Keratinocyte (primary cell): ENCODE data around the gene ISM1. TPM values are rescaled to one million over a fixed set of nuclear protein-coding genes. Genes with fewer than 3 reads are reported as not detected.

Experiments used
- DNase-seq: peaks from one replicate; pipeline ENCODE4 v3.0.0-alpha.2; 2011; ENCODE audit warnings: low read depth, missing footprints, low spot score
- FAIRE-seq: peaks from 2 replicates; lab custom pipeline; 2011; peaks lifted over from hg19 to GRCh38; lab: Jason Lieb, UNC
- H2AFZ ChIP-seq: 2 replicates; pipeline ENCODE4 v1.6.0; 2012; ENCODE audit warnings: low read length, control low read depth, inconsistent platforms; ENCODE audit not compliant: control insufficient read depth
- H3K27ac ChIP-seq: 2 replicates; pipeline ENCODE4 v1.5.1; 2011; ENCODE audit warnings: low read length; ENCODE audit not compliant: control insufficient read depth, insufficient read depth
- H3K27me3 ChIP-seq: 3 replicates; pipeline ENCODE4 v1.6.0; 2011; ENCODE audit warnings: low read length; ENCODE audit not compliant: control insufficient read depth, insufficient read depth; ENCODE audit errors: extremely low read depth
- H3K36me3 ChIP-seq, 2 experiments: 2 replicates in 1 of 2; 3 replicates in 1 of 2; pipeline ENCODE4 v1.5.1; 2011; ENCODE audit warnings: low read length in 2 of 2, mild to moderate bottlenecking in 1 of 2; ENCODE audit not compliant: control insufficient read depth in 2 of 2, insufficient read depth in 2 of 2; ENCODE audit errors: extremely low read depth in 1 of 2
- H3K4me1 ChIP-seq: 3 replicates; pipeline ENCODE4 v1.5.1; 2011; ENCODE audit warnings: low read length; ENCODE audit not compliant: control insufficient read depth, insufficient read depth; ENCODE audit errors: extremely low read depth
- H3K4me2 ChIP-seq: 3 replicates; pipeline ENCODE4 v1.6.0; 2011; ENCODE audit warnings: low read depth, low read length; ENCODE audit not compliant: control insufficient read depth, insufficient read depth; ENCODE audit errors: extremely low read depth
- H3K4me3 ChIP-seq, 3 experiments: fragments of 200-600 bp in 1 of 3; sonication (generic) in 1 of 3; 2 replicates in 2 of 3; 3 replicates in 1 of 3; pipeline ENCODE4 v1.5.1; 2011 to 2016; ENCODE audit warnings: low read length in 3 of 3, mild to moderate bottlenecking in 3 of 3, control low read depth in 2 of 3, inconsistent platforms in 1 of 3, low read depth in 1 of 3, mixed read lengths in 1 of 3, mixed run types in 1 of 3, moderate library complexity in 1 of 3; ENCODE audit not compliant: control insufficient read depth in 2 of 3, insufficient read depth in 2 of 3; ENCODE audit errors: extremely low read depth in 1 of 3
- H3K79me2 ChIP-seq: 2 replicates; pipeline ENCODE4 v1.6.0; 2012; ENCODE audit warnings: low read length; ENCODE audit not compliant: control insufficient read depth, insufficient read depth
- H3K9ac ChIP-seq: 3 replicates; pipeline ENCODE4 v1.6.0; 2011; ENCODE audit warnings: low read length; ENCODE audit not compliant: control insufficient read depth, insufficient read depth; ENCODE audit errors: extremely low read depth
- H3K9me1 ChIP-seq: 3 replicates; pipeline ENCODE4 v1.6.0; 2011; ENCODE audit warnings: low read length; ENCODE audit not compliant: control insufficient read depth, insufficient read depth; ENCODE audit errors: extremely low read depth
- H3K9me3 ChIP-seq: 2 replicates; pipeline ENCODE4 v1.5.1; 2012; ENCODE audit warnings: low read depth, low read length; ENCODE audit not compliant: control insufficient read depth
- H4K20me1 ChIP-seq: 3 replicates; pipeline ENCODE4 v1.6.0; 2011; ENCODE audit warnings: low read length; ENCODE audit not compliant: control insufficient read depth, insufficient read depth; ENCODE audit errors: extremely low read depth
- EZH2 ChIP-seq: IDR thresholded peaks from one replicate; pipeline ENCODE4 v1.6.1; 2012; ENCODE audit warnings: inconsistent platforms, mild to moderate bottlenecking, low read length, moderate library complexity
- dilution Hi-C: fragments of 300-500 bp; cut with MboI; formaldehyde crosslinking; loops from one replicate; pipeline ENCODE4 v1.7.0; 2020; ENCODE audit warnings: low sequenced_read_pairs; ENCODE audit not compliant: extremely low pct_ligation_motif_present
- polyA plus RNA-seq, 5 experiments: library from polyadenylated mRNA; depleted of rRNA in 3 of 5; stranded (reverse) in 3 of 5; stranded (forward) in 1 of 5; unstranded in 1 of 5; fragments of >200 nt; gene quantifications; 1 replicate in 1 of 5; 2 replicates in 3 of 5; 3 replicates in 1 of 5; pipeline versions ENCODE4 v1.2.1 to v1.2.3, GENCODE V29; 2011 to 2012; ENCODE audit warnings: missing spikeins in 2 of 5, low read depth in 1 of 5, low replicate concordance in 1 of 5
- TF ChIP-seq, protein P1 (sequence below), 3 experiments: IDR thresholded peaks in 1 of 3; conservative IDR thresholded peaks in 1 of 3; optimal IDR thresholded peaks in 1 of 3; 2 replicates in 2 of 3; 3 replicates in 1 of 3; pipeline versions ENCODE3 to v1.5.1; 2011; ENCODE audit warnings: low read length in 3 of 3, mild to moderate bottlenecking in 3 of 3, moderate library complexity in 2 of 3, control low read depth in 1 of 3, inconsistent platforms in 1 of 3; ENCODE audit not compliant: insufficient read depth in 2 of 3; ENCODE audit errors: extremely low read depth in 1 of 3

ISM1 gene
- polyA plus RNA-seq, 1 donor (not counting 4 experiments of a cell fraction or from before 2014, with no cell fraction given): 3.3 TPM

DNA sequence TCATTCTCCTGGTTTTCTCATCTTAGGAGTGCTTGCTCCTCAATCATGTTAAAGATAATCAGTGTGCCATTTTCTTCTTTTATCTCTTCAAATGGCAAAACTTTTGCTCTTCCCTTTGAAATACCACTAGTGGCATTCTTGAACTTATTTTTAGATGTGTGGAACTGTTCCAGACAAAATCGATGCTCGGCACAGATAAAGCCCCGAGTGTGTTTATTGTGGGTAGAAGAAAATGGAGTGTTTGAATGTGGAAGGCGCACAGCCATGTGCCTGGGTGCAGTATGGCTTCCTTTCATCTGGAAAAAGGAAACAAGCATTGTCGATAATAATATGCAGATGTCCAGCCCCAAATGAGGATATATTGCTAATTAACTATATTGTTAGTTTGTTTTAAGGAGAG is 42.4 kb downstream of the ISM1 start:
- FAIRE-seq (no peak), DNase-seq (no peak)
- Histone ChIP-seq H3K4me3 (no peak overlapping the region), H2AFZ (no peak overlapping the region), H3K27me3 (no peaks in the 10 kb centered on the region), H3K4me2 (no peak overlapping the region), H4K20me1 (no peaks in the 10 kb centered on the region), H3K36me3 (no peaks in the 10 kb centered on the region), H3K9ac (no peak overlapping the region), H3K4me1 (no peaks in the 10 kb centered on the region), H3K9me3 (no peaks in the 10 kb centered on the region), H3K27ac (no peak overlapping the region), H3K9me1 (no peaks in the 10 kb centered on the region), H3K79me2 (no peaks in the 10 kb centered on the region)
- dilution Hi-C loops: no loop called here
- TF ChIP-seq, protein P1, sequence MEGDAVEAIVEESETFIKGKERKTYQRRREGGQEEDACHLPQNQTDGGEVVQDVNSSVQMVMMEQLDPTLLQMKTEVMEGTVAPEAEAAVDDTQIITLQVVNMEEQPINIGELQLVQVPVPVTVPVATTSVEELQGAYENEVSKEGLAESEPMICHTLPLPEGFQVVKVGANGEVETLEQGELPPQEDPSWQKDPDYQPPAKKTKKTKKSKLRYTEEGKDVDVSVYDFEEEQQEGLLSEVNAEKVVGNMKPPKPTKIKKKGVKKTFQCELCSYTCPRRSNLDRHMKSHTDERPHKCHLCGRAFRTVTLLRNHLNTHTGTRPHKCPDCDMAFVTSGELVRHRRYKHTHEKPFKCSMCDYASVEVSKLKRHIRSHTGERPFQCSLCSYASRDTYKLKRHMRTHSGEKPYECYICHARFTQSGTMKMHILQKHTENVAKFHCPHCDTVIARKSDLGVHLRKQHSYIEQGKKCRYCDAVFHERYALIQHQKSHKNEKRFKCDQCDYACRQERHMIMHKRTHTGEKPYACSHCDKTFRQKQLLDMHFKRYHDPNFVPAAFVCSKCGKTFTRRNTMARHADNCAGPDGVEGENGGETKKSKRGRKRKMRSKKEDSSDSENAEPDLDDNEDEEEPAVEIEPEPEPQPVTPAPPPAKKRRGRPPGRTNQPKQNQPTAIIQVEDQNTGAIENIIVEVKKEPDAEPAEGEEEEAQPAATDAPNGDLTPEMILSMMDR (optimal IDR thresholded peaks at IDR 0.05 in 1 of 3, IDR thresholded peaks at IDR 0.05 in 1 of 3, conservative IDR thresholded peaks at IDR 0.05 in 1 of 3; ENCODE audit: extremely low read depth in 1 of 3, insufficient read depth in 2 of 3, low read length in 3 of 3): no peak
- no peak for TF ChIP-seq EZH2

DNA sequence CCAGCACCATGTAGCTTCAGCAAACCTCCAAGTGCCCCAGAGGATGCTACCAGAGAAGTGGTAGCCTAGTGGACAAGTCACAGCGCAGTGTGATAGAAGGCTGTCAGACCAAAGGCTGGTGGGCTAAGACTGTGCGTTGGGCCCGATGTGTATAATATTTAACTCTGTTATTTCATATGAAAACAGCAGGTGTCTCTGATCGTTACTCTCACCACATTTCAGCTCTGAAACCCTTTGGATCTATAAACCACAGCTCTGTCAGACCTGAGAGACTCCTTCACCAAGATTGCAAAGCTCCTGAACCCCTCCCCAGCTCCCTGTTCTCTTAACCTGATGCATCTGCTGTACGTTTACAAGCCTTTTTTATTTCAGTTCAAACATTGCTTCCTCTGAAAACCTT is 43.8 kb downstream of the ISM1 start:
- TF ChIP-seq, protein P1 (optimal IDR thresholded peaks at IDR 0.05 in 1 of 3, IDR thresholded peaks at IDR 0.05 in 1 of 3, conservative IDR thresholded peaks at IDR 0.05 in 1 of 3; ENCODE audit: extremely low read depth in 1 of 3, insufficient read depth in 2 of 3, low read length in 3 of 3): no peak
- no peak for TF ChIP-seq EZH2
- no peaks in the 10 kb centered on the region for H3K9me1 ChIP-seq
- no peak overlapping the region for H2AFZ ChIP-seq
- no peaks in the 10 kb centered on the region for H3K27me3 ChIP-seq
- H3K79me2 ChIP-seq: no peaks in the 10 kb centered on the region
- no peak overlapping the region for H3K4me2 ChIP-seq
- no peak overlapping the region for H3K4me3 ChIP-seq
- no peak overlapping the region for H3K27ac ChIP-seq
- dilution Hi-C loops: no loop called here
- no peaks in the 10 kb centered on the region for H4K20me1 ChIP-seq
- no peaks in the 10 kb centered on the region for H3K4me1 ChIP-seq
- no peaks in the 10 kb centered on the region for H3K9me3 ChIP-seq
- no peaks in the 10 kb centered on the region for H3K36me3 ChIP-seq
- FAIRE-seq: no peak
- no peak for DNase-seq
- no peak overlapping the region for H3K9ac ChIP-seq
